ENCODE data around the gene SPTBN5.

SPTBN5 gene

DNA sequence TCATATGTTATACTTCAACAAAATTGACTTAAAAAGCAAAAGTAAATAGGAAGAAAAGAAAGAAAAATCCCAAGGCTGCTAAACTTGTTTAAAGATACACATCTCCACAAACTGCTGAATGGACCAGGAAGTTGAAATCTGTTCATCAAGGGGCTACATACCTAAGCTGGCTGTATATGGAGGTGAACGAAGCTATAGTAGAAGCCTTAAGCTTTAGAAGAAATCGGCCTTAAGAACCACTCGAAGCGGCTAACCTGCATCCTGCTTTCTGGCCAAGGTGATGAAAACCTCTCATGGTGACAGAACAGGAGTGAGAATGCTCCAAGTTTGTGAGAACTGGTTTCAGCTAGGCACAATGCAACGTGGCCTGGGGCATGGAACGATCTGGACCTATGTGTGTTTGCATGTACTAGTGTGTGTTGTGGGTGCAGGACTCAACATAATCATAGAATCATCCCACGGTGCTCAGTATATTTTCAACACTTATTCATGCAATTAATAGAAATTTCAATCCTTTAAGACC, 31.3 kb upstream of the SPTBN5 start:
- DNase-seq = no peak

- no peak for DNase-seq
Observed at GRCh38 chr15:41923401-41923997, 29.6 kb upstream of the SPTBN5 start.

GRCh38 chr15:41922353-41922752, 28.5 kb upstream of the SPTBN5 start:
- no peak for DNase-seq

- DNase-seq = no peak
Observed at GRCh38 chr15:41921639-41922038, 27.8 kb upstream of the SPTBN5 start.

- DNase-seq = no peak
Observed at GRCh38 chr15:41921167-41921566, 27.3 kb upstream of the SPTBN5 start.

GRCh38 chr15:41919954-41920538, 26.2 kb upstream of the SPTBN5 start:
- DNase-seq = no peak

DNA sequence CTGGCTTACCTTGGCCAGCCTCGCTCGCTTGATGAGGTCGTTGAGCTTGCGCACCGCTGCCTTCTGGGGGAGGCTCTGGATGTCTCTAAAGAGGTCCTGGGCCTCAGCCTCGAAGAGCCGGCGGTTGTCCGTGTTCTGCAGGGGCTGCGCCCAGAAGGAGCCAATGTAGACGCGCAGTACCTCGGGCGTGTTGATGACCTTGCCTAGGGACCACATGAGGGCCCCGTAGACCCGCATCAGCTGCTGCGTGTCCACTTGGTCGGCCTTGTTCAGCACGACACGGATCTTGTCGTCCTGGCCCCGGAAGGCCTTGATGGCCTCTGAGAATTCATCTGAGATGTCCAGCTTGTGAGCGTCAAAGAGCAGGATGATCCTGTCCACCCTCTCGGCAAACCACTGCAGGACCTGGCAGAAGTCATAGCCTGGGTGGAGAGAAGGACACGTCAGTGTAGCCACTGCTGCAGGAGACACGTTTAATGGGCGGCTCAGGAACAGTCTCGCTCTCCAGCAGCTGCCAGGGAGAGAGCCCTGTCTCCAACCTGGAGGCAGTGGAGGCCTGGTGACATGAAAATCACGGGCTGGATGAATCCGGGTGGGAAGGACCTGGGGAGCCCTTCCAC, 25.5 kb upstream of the SPTBN5 start:
- no peak for DNase-seq

GRCh38 chr15:41918506-41919126, 24.8 kb upstream of the SPTBN5 start:
- no peak for DNase-seq

DNA sequence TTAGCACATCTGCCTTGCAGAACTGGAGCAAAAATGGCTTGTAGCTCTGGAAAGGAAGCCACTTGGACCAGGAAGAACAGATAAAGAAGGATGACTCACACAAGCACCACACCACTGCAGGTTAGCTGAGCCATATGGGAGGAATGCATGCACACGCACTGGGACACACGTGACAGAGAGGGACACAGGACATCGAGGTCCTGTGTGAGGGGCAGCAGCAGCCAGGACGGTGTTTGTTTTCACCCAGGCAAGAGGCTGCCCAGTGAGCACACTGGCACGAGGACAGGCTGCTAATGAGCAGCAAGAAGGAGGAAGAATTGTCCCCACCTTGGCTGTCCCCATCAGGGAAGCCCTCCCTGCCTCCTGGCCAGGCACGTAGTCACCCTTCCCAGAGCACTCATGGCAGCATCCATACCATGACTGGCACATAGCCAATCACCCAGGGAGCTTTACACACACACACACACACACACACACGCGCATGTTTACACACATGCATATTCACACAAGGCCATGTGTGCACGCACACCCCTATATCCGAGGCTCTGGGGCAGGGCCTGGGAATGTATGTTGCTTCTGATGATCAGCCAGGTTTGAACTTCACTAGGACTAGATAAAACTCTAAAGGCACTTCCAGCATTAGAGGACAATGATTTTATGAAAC, 24.0 kb upstream of the SPTBN5 start:
- no peak for DNase-seq

DNA sequence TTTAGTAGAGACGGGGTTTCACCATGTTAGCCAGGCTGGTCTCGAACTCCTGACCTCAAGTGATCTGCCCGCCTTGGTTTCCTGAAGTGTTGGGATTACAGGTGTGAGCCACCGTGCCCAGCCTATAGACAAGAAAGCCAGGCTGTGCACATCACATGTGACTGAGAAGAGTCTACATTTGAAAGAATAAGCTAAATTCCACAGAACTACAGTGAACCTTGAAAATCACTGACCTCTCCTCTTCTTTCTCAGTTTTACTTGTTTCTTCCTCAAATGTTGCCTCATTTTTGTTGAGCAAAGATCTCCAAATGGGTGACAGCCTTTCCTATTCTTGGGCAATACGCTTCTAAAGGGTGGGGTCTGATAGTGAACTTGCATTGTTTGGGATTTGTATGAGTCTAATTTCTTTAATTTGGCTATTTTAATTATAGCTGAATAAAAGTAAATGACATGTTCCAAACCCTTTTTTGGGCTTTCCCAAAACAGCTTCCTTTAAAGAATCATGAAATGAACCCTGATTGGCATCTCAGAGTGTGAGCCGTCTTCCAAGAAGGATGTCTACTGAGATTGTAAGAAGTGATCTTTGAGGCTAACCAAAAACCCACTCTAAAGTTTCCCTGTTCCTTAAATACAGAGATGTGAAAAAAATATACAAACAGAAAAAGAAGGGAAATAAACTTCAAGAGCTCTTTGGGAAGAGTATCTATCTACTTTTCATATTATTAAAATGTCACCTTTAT, 21.6 kb upstream of the SPTBN5 start:
- DNase-seq = no peak

GRCh38 chr15:41914411-41914810, 20.6 kb upstream of the SPTBN5 start:
- no peak for DNase-seq

GRCh38 chr15:41913256-41913655, 19.4 kb upstream of the SPTBN5 start:
- DNase-seq = no peak

GRCh38 chr15:41911691-41912345, 18.0 kb upstream of the SPTBN5 start:
- DNase-seq = no peak

DNA sequence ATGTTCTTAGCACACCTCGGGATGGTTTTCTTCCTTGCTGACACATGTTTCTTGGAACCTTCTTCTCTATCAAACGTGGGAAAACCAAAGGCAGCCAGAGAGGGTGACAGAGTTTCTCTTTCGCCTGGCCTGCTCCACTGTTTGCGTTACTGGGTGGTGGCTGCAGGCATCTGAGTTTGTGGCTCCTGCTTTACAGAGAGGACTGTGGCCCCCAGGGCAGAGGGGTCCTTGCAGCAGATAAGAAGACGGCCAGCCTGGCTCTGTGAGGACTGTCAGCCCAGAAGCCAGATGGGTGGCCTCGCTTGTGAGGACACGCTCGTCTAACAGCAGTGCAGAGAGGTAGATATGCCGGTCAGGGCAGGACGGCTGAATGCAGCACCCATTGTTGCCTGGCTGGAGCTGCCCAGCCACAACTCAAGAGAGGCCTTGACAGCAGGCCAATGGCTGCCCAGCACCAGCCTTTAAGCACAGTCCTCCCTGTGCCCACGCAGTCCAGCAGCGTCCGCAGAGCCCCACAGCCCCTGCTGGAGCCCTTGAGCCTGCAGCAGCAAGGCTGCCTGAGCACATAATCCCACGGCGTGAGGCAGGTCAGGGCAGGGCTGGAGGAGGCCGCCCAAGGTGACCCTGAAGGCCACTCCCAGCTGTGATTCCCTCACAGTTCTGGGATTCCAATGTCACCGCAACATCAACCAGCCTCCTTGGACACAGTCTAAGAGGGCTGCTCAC, 15.0 kb upstream of the SPTBN5 start:
- DNase-seq = no peak

- DNase-seq = no peak
Observed at GRCh38 chr15:41907141-41907540, 13.3 kb upstream of the SPTBN5 start.

- no peak for DNase-seq
Observed at GRCh38 chr15:41906608-41907007, 12.8 kb upstream of the SPTBN5 start.

DNA sequence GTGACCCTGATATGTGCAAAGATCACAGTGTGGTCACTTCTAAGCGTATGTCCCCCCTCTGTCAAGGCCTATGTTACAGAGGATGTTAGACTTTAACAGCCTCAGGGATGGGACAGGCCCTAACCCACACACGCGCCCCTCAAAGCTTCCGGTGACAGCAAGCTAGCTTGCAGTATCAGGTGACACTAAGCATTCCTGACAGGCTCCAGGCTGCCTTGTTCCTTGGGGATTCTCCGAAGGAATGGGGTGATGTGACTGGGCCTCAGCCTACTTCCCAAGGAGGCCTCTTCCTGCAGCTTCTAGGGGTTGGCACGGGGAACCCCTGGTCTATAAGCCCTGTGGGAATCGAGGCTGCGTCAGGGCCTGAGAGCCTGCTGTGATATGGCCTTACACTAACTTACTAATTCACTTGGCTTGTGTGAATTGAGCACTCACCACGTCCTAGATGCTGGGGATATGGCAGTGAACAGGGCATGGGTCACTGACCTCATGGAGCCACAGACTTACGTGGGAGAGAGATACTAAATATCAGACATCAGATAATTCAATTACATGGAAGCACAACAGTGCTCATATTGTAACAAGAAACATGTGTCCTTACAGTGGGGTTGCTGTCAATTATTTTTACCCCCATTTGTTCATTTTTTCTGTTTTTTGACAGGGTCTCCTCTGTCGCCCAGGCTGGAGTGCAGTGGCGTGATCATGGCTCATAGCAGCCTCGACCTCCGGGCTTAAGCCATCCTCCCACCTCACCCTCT, 11.4 kb upstream of the SPTBN5 start:
- DNase-seq = no peak

- peak; percentile 76 for DNase-seq
Observed at GRCh38 chr15:41904541-41905005, 10.7 kb upstream of the SPTBN5 start.

DNA sequence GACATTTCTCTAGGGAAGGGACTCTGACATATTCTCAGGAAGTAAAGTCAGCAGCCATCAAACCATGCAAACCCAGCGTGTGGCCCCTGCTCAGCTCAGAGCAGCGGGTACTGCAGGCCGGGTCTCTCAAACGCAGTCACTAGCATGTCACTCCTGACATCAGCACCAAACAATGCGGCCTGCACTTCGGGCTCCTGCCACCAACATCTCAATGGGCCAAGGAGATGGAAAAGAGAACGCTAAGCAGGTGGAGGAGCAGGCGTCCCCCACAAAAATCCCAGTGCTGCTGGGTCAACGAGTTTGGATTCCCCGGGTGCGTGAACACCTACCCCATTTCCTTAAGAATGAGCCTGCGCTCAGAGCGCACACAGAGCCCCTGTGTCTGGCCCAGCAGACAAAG, 9.9 kb upstream of the SPTBN5 start:
- DNase-seq = no peak

- DNase-seq = no peak
Observed at GRCh38 chr15:41901431-41901830, 7.6 kb upstream of the SPTBN5 start.
